ENCODE measurements around the gene CNTNAP2. TPM values are rescaled to one million over a fixed set of nuclear protein-coding genes. Genes with fewer than 3 reads are reported as not detected.

The CNTNAP2 gene
- total RNA-seq, 1 donor = 7.6 TPM

- Histone ChIP-seq H3K4me2 (ENCODE audit: insufficient read depth, low read length) (no peak overlapping the region), H3K79me2 (ENCODE audit: insufficient read depth, low read length) (no peaks in the 10 kb centered on the region), H2AFZ (ENCODE audit: low read length) (no peak overlapping the region), H3K36me3 (ENCODE audit: insufficient read depth, low read length) (no peaks in the 10 kb centered on the region), H4K20me1 (ENCODE audit: insufficient read depth, low read length) (no peaks in the 10 kb centered on the region), H3K4me1 (ENCODE audit: insufficient read depth, low read length) (no peaks in the 10 kb centered on the region), H3K27me3 (ENCODE audit: insufficient read depth, low read length) (no peaks in the 10 kb centered on the region), H3K9me3 (ENCODE audit: low read depth, low read length) (peaks cover 3% of the 10 kb centered on the region), H3K4me3 (ENCODE audit: insufficient read depth, low read length) (no peak overlapping the region), H3K27ac (ENCODE audit: low read depth, low read length) (no peak overlapping the region)
- TF ChIP-seq CTCF (IDR thresholded peaks at IDR 0.05; ENCODE audit: extremely low read depth, low read depth, low read length) = no peak
- DNase-seq (ENCODE audit: insufficient read length, low spot score, missing footprints) = no peak
Measured at GRCh38 chr7:146129296-146129695, 12.7 kb downstream of the CNTNAP2 start.

- Histone ChIP-seq H3K79me2 (ENCODE audit: insufficient read depth, low read length) (no peaks in the 10 kb centered on the region), H3K27me3 (ENCODE audit: insufficient read depth, low read length) (no peaks in the 10 kb centered on the region), H3K27ac (ENCODE audit: low read depth, low read length) (no peak overlapping the region), H2AFZ (ENCODE audit: low read length) (no peak overlapping the region), H3K4me2 (ENCODE audit: insufficient read depth, low read length) (no peak overlapping the region), H3K9me3 (ENCODE audit: low read depth, low read length) (peaks cover 3% of the 10 kb centered on the region), H4K20me1 (ENCODE audit: insufficient read depth, low read length) (no peaks in the 10 kb centered on the region), H3K4me3 (ENCODE audit: insufficient read depth, low read length) (no peak overlapping the region), H3K4me1 (ENCODE audit: insufficient read depth, low read length) (no peaks in the 10 kb centered on the region), H3K36me3 (ENCODE audit: insufficient read depth, low read length) (no peaks in the 10 kb centered on the region)
- no peak for DNase-seq (ENCODE audit: insufficient read length, low spot score, missing footprints)
- TF ChIP-seq CTCF (IDR thresholded peaks at IDR 0.05; ENCODE audit: extremely low read depth, low read depth, low read length) = no peak
Measured at GRCh38 chr7:146129997-146130396, 13.4 kb downstream of the CNTNAP2 start.

- DNase-seq (ENCODE audit: insufficient read length, low spot score, missing footprints) = no peak
- Histone ChIP-seq H3K79me2 (ENCODE audit: insufficient read depth, low read length) (no peaks in the 10 kb centered on the region), H3K9me3 (ENCODE audit: low read depth, low read length) (no peaks in the 10 kb centered on the region), H4K20me1 (ENCODE audit: insufficient read depth, low read length) (no peaks in the 10 kb centered on the region), H3K4me2 (ENCODE audit: insufficient read depth, low read length) (no peak overlapping the region), H3K4me1 (ENCODE audit: insufficient read depth, low read length) (no peaks in the 10 kb centered on the region), H3K4me3 (ENCODE audit: insufficient read depth, low read length) (no peak overlapping the region), H3K27me3 (ENCODE audit: insufficient read depth, low read length) (no peaks in the 10 kb centered on the region), H3K27ac (ENCODE audit: low read depth, low read length) (no peak overlapping the region), H2AFZ (ENCODE audit: low read length) (no peak overlapping the region), H3K36me3 (ENCODE audit: insufficient read depth, low read length) (no peaks in the 10 kb centered on the region)
- no peak for TF ChIP-seq CTCF (IDR thresholded peaks at IDR 0.05; ENCODE audit: extremely low read depth, low read depth, low read length)
Measured at GRCh38 chr7:146131701-146132100, 15.1 kb downstream of the CNTNAP2 start.

GRCh38 chr7:146136357-146136875, 19.8 kb downstream of the CNTNAP2 start:
- H3K9me3 ChIP-seq (ENCODE audit: low read depth, low read length) = no peaks in the 10 kb centered on the region
- H2AFZ ChIP-seq (ENCODE audit: low read length) = no peak overlapping the region
- no peak for TF ChIP-seq CTCF (IDR thresholded peaks at IDR 0.05; ENCODE audit: extremely low read depth, low read depth, low read length)
- no peaks in the 10 kb centered on the region for H3K27me3 ChIP-seq (ENCODE audit: insufficient read depth, low read length)
- no peak overlapping the region for H3K4me2 ChIP-seq (ENCODE audit: insufficient read depth, low read length)
- H4K20me1 ChIP-seq (ENCODE audit: insufficient read depth, low read length) = no peaks in the 10 kb centered on the region
- H3K4me3 ChIP-seq (ENCODE audit: insufficient read depth, low read length) = no peak overlapping the region
- DNase-seq (ENCODE audit: insufficient read length, low spot score, missing footprints) = no peak
- H3K27ac ChIP-seq (ENCODE audit: low read depth, low read length) = no peak overlapping the region
- H3K36me3 ChIP-seq (ENCODE audit: insufficient read depth, low read length) = no peaks in the 10 kb centered on the region
- H3K4me1 ChIP-seq (ENCODE audit: insufficient read depth, low read length) = no peaks in the 10 kb centered on the region
- no peaks in the 10 kb centered on the region for H3K79me2 ChIP-seq (ENCODE audit: insufficient read depth, low read length)
